H1 (cell line): ENCODE measurements around the gene TLR4. TPM values are rescaled to one million over a fixed set of nuclear protein-coding genes. Genes with fewer than 3 reads are reported as not detected.

Experiments used
- CTCF ChIA-PET: fragments of 300-600 bp; sonication (Branson Sonifier 250); formaldehyde crosslinking; loops from one replicate; lab custom pipeline; 2021; ENCODE audit not compliant: partially characterized antibody; lab: Charles Lee
- POLR2A ChIA-PET: fragments of 300-600 bp; sonication (Branson Sonifier 250); formaldehyde crosslinking; loops from one replicate; lab custom pipeline; 2021; ENCODE audit warnings: inconsistent platforms; ENCODE audit not compliant: partially characterized antibody; lab: Charles Lee
- DNase-seq, 2 experiments: peaks; one replicate each; pipeline versions ENCODE4 v3.0.0 to v3.0.0-alpha.2; 2010 to 2022; ENCODE audit warnings: low spot score in 2 of 2, low read depth in 1 of 2, mixed read lengths in 1 of 2
- FAIRE-seq: peaks from 2 replicates; lab custom pipeline; 2011; peaks lifted over from hg19 to GRCh38; lab: Jason Lieb, UNC
- H2AFZ ChIP-seq: 2 replicates; pipeline ENCODE4 v1.8.1; 2012; ENCODE audit warnings: low read length, inconsistent platforms
- H2AK5ac ChIP-seq: 2 replicates; pipeline ENCODE4 v1.6.1; 2013; ENCODE audit warnings: low read depth, low read length
- H2BK120ac ChIP-seq: replicated peaks from 2 replicates; pipeline ENCODE3; 2013; ENCODE audit warnings: low read depth, low read length, inconsistent platforms
- H2BK12ac ChIP-seq: 2 replicates; pipeline ENCODE4 v1.6.1; 2013; ENCODE audit warnings: low read depth, low read length
- H2BK15ac ChIP-seq: 2 replicates; pipeline ENCODE4 v1.6.1; 2013; ENCODE audit warnings: low read length
- H2BK20ac ChIP-seq: 2 replicates; pipeline ENCODE4 v1.6.1; 2013; ENCODE audit warnings: low read length
- H2BK5ac ChIP-seq: 2 replicates; pipeline ENCODE4 v1.6.1; 2013; ENCODE audit warnings: low read depth, low read length
- H3K14ac ChIP-seq: 2 replicates; pipeline ENCODE4 v1.6.1; 2013; ENCODE audit warnings: inconsistent platforms; ENCODE audit not compliant: insufficient read length
- H3K18ac ChIP-seq: 2 replicates; pipeline ENCODE4 v1.6.1; 2013; ENCODE audit warnings: low read length; ENCODE audit errors: extremely low read depth
- H3K23ac ChIP-seq: 2 replicates; pipeline ENCODE4 v1.6.1; 2013; ENCODE audit warnings: inconsistent platforms; ENCODE audit not compliant: insufficient read length
- H3K23me2 ChIP-seq: 2 replicates; pipeline ENCODE4 v1.6.1; 2013; ENCODE audit warnings: low read depth, low read length
- H3K27ac ChIP-seq: 2 replicates; pipeline ENCODE4 v1.6.1; 2011; ENCODE audit warnings: low read depth, low read length, inconsistent platforms
- H3K27me3 ChIP-seq, 4 experiments: replicated peaks in 1 of 4; 1 replicate in 1 of 4; 2 replicates in 3 of 4; pipeline versions ENCODE4 v1.6.1 to v1.8.1; 2011 to 2013; ENCODE audit warnings: low read length in 3 of 4, mild to moderate bottlenecking in 3 of 4, inconsistent platforms in 2 of 4, mixed read lengths in 2 of 4, moderate library complexity in 1 of 4; ENCODE audit not compliant: control insufficient read depth in 3 of 4, insufficient read depth in 3 of 4; ENCODE audit errors: extremely low read depth in 1 of 4
- H3K36me3 ChIP-seq, 4 experiments: 2 replicates each; pipeline versions ENCODE4 v1.6.1 to v1.8.1; 2011 to 2013; ENCODE audit warnings: mild to moderate bottlenecking in 4 of 4, low read length in 3 of 4, moderate library complexity in 2 of 4, control low read depth in 1 of 4, inconsistent platforms in 1 of 4; ENCODE audit not compliant: insufficient read depth in 4 of 4, control insufficient read depth in 2 of 4
- H3K4ac ChIP-seq: replicated peaks from 2 replicates; pipeline ENCODE3; 2013; ENCODE audit warnings: low read length, low read depth, mixed read lengths, inconsistent platforms; ENCODE audit not compliant: insufficient read length
- H3K4me1 ChIP-seq, 4 experiments: replicated peaks in 1 of 4; 1 replicate in 1 of 4; 2 replicates in 3 of 4; pipeline versions ENCODE4 v1.6.1 to v1.8.1; 2011 to 2013; ENCODE audit warnings: low read length in 3 of 4, inconsistent platforms in 2 of 4, mixed read lengths in 1 of 4; ENCODE audit not compliant: insufficient read depth in 4 of 4, control insufficient read depth in 3 of 4
- H3K4me2 ChIP-seq, 2 experiments: 2 replicates each; pipeline versions ENCODE4 v1.6.1 to v1.8.1; 2011 to 2013; ENCODE audit warnings: low read depth in 2 of 2, low read length in 2 of 2, control low read depth in 1 of 2, inconsistent platforms in 1 of 2, mild to moderate bottlenecking in 1 of 2; ENCODE audit not compliant: insufficient read depth in 1 of 2
- H3K4me3 ChIP-seq, 4 experiments: fragments of 200-600, 300-600 bp in 1 of 4; sonication (generic), shearing (Covaris generic), sonication (Bioruptor Twin) in 1 of 4; 2 replicates each; pipeline versions ENCODE4 v1.5.1 to v1.8.1; 2011 to 2016; ENCODE audit warnings: low read length in 4 of 4, low read depth in 3 of 4, control low read depth in 2 of 4, inconsistent platforms in 2 of 4, mild to moderate bottlenecking in 2 of 4, mixed read lengths in 1 of 4, moderate library complexity in 1 of 4; ENCODE audit not compliant: insufficient read depth in 2 of 4; ENCODE audit errors: extremely low read depth in 1 of 4
- H3K56ac ChIP-seq: replicated peaks from 2 replicates; pipeline ENCODE3; 2013; ENCODE audit warnings: low read depth, mild to moderate bottlenecking, mixed read lengths, low read length, inconsistent platforms; ENCODE audit not compliant: insufficient read length
- H3K79me1 ChIP-seq: 2 replicates; pipeline ENCODE4 v1.6.1; 2013; ENCODE audit warnings: low read depth, low read length, control low read depth
- H3K79me2 ChIP-seq, 2 experiments: 2 replicates each; pipeline versions ENCODE4 v1.6.1 to v1.8.1; 2012 to 2013; ENCODE audit warnings: low read length in 2 of 2, mild to moderate bottlenecking in 2 of 2, inconsistent platforms in 1 of 2; ENCODE audit not compliant: insufficient read depth in 2 of 2, control insufficient read depth in 1 of 2
- H3K9ac ChIP-seq, 4 experiments: replicated peaks in 1 of 4; 1 replicate in 1 of 4; 2 replicates in 3 of 4; pipeline versions ENCODE4 v1.6.1 to v1.8.1; 2011 to 2013; ENCODE audit warnings: low read depth in 3 of 4, low read length in 3 of 4, control low read depth in 2 of 4, mild to moderate bottlenecking in 2 of 4, moderate library complexity in 2 of 4, inconsistent platforms in 1 of 4; ENCODE audit errors: extremely low read depth in 1 of 4
- H3K9me3 ChIP-seq, 2 experiments: 2 replicates each; pipeline versions ENCODE4 v1.6.1 to v1.8.1; 2012 to 2013; ENCODE audit warnings: mild to moderate bottlenecking in 2 of 2, moderate library complexity in 2 of 2, control low read depth in 1 of 2, inconsistent platforms in 1 of 2, low read depth in 1 of 2, low read length in 1 of 2, mixed read lengths in 1 of 2; ENCODE audit not compliant: insufficient read depth in 2 of 2
- H4K20me1 ChIP-seq, 2 experiments: replicated peaks in 1 of 2; 2 replicates each; pipeline versions ENCODE3 to v1.8.1; 2011 to 2013; ENCODE audit warnings: inconsistent platforms in 2 of 2, low read length in 2 of 2, mild to moderate bottlenecking in 1 of 2; ENCODE audit not compliant: insufficient read depth in 2 of 2, control insufficient read depth in 1 of 2
- H4K5ac ChIP-seq: 2 replicates; pipeline ENCODE4 v1.6.1; 2013; ENCODE audit warnings: low read length, low read depth, mixed read lengths, inconsistent platforms; ENCODE audit not compliant: insufficient read length
- H4K8ac ChIP-seq: 2 replicates; pipeline ENCODE4 v1.8.0; 2013; ENCODE audit warnings: mild to moderate bottlenecking, moderate library complexity, low read length, inconsistent platforms; ENCODE audit not compliant: insufficient read depth; ENCODE audit errors: extremely low read depth
- H4K91ac ChIP-seq: replicated peaks from 2 replicates; pipeline ENCODE3; 2013; ENCODE audit warnings: low read length, mixed read lengths, inconsistent platforms; ENCODE audit not compliant: insufficient read length
- CEBPB ChIP-seq: IDR thresholded peaks from 2 replicates; pipeline ENCODE4 v1.6.1; 2012; ENCODE audit warnings: low read depth, low read length
- CHD2 ChIP-seq: IDR thresholded peaks from 2 replicates; pipeline ENCODE4 v1.6.1; 2012; ENCODE audit warnings: low read length, improper control_type of control experiment
- GTF2F1 ChIP-seq: IDR thresholded peaks from 2 replicates; pipeline ENCODE4 v1.6.1; 2012; ENCODE audit warnings: low read depth, low read length, improper control_type of control experiment, borderline replicate concordance
- RFX5 ChIP-seq: IDR thresholded peaks from 2 replicates; pipeline ENCODE4 v1.6.1; 2011; ENCODE audit warnings: low read depth, low read length, improper control_type of control experiment, borderline replicate concordance
- SIN3A ChIP-seq, 2 experiments: IDR thresholded peaks in 1 of 2; conservative IDR thresholded peaks in 1 of 2; 2 replicates each; pipeline ENCODE4 v1.6.1; 2011 to 2012; ENCODE audit warnings: low read length in 2 of 2, improper control_type of control experiment in 1 of 2, low read depth in 1 of 2, mild to moderate bottlenecking in 1 of 2
- SUZ12 ChIP-seq: fragments of 200-600 bp; sonication (generic); IDR thresholded peaks from 2 replicates; pipeline ENCODE4 v1.6.1; 2012; ENCODE audit warnings: mild to moderate bottlenecking, inconsistent platforms, low read length, moderate library complexity, mixed read lengths
- TEAD4 ChIP-seq: IDR thresholded peaks from 2 replicates; pipeline ENCODE4 v1.6.1; 2012; ENCODE audit warnings: low read depth, low read length, inconsistent platforms, mixed read lengths
- ZNF274 ChIP-seq: IDR thresholded peaks from 2 replicates; pipeline ENCODE4 v1.7.0; 2012; ENCODE audit warnings: low read length, borderline replicate concordance; ENCODE audit errors: extremely low read depth
- WGBS, 2 experiments: shearing (Covaris generic) in 1 of 2; methylation state at CpG; one replicate each; pipeline versions ENCODE4 v1.1.6 to v1.1.7; 2013 to 2015; ENCODE audit warnings: low lambda C conversion rate in 2 of 2, mixed read lengths in 2 of 2, inconsistent platforms in 1 of 2, low coverage in 1 of 2, missing lambda C conversion rate in 1 of 2; ENCODE audit not compliant: insufficient replicate concordance in 2 of 2, insufficient coverage in 1 of 2, insufficient read length in 1 of 2; ENCODE audit errors: extremely low coverage in 1 of 2, missing lambda C conversion rate in 1 of 2; 5-methylcytosine and 5-hydroxymethylcytosine counted together
- polyA plus RNA-seq, 7 experiments: library from polyadenylated mRNA; depleted of rRNA in 3 of 7; stranded (reverse) in 5 of 7; unstranded in 2 of 7; fragments of >200 nt in 5 of 7; fragments of 200-250 nt in 2 of 7; gene quantifications; 1 replicate in 5 of 7; 2 replicates in 1 of 7; 4 replicates in 1 of 7; pipeline versions ENCODE4 v1.2.1 to v1.2.3, GENCODE V29; 2011 to 2013; ENCODE audit warnings: missing spikeins in 2 of 7, mixed read lengths in 2 of 7
- total RNA-seq: library from RNA; stranded (reverse); fragmentation: NEBNext Ultra II Directional; extraction: Animal tissue kit (Norgen Biotek cat#: 25700); gene quantifications from 2 replicates; pipeline ENCODE4 v1.2.1, GENCODE V29; 2021
- TF ChIP-seq, protein P1 (sequence below): IDR thresholded peaks from 2 replicates; pipeline ENCODE4 v1.6.1; 2012; ENCODE audit warnings: low read length, inconsistent platforms

Gene TLR4
- total and polyA plus RNA-seq, 2 of the 8 experiments (the other 6 are each of a cell fraction or from before 2014, with no cell fraction given): 0.02 to 0.17 TPM

GRCh38 chr9:117696154-117696553 is 8.0 kb upstream of the TLR4 start:
- CTCF ChIA-PET: no interaction called here
- Histone ChIP-seq H2BK15ac (no peak overlapping the region), H3K9ac (no peak overlapping the region), H4K8ac (no peak overlapping the region), H2BK120ac (no peak overlapping the region), H3K27me3 (no peaks in the 10 kb centered on the region), H3K36me3 (no peaks in the 10 kb centered on the region), H3K23me2 (no peaks in the 10 kb centered on the region), H4K5ac (no peak overlapping the region), H3K14ac (no peak overlapping the region), H2BK5ac (no peak overlapping the region), H4K20me1 (no peaks in the 10 kb centered on the region), H3K27ac (no peak overlapping the region), H3K4me2 (no peak overlapping the region), H4K91ac (no peak overlapping the region)
- WGBS, 2 experiments: 94% methylated on average over 2 of the region's 2 CpGs; no CpG with 5 or more reads in 1 of the 2 experiments
- DNase-seq (no peak), FAIRE-seq (no peak)
- TF ChIP-seq CEBPB (no peak), GTF2F1 (no peak), SUZ12 (no peak), CHD2 (no peak), ZNF274 (no peak), SIN3A (conservative IDR thresholded peaks at IDR 0.05 in 1 of 2, IDR thresholded peaks at IDR 0.05 in 1 of 2; ENCODE audit: low read depth in 1 of 2, low read length in 2 of 2) (no peak), TEAD4 (no peak), RFX5 (no peak)
- TF ChIP-seq, protein P1, sequence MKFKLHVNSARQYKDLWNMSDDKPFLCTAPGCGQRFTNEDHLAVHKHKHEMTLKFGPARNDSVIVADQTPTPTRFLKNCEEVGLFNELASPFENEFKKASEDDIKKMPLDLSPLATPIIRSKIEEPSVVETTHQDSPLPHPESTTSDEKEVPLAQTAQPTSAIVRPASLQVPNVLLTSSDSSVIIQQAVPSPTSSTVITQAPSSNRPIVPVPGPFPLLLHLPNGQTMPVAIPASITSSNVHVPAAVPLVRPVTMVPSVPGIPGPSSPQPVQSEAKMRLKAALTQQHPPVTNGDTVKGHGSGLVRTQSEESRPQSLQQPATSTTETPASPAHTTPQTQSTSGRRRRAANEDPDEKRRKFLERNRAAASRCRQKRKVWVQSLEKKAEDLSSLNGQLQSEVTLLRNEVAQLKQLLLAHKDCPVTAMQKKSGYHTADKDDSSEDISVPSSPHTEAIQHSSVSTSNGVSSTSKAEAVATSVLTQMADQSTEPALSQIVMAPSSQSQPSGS: no peak
- TF ChIP-seq, all 59 proteins: peak for 0
- H2AFZ ChIP-seq: no peak overlapping the region
- H3K79me1 ChIP-seq: no peaks in the 10 kb centered on the region
- no peak overlapping the region for H3K18ac ChIP-seq
- POLR2A ChIA-PET: no interaction called here
- peaks cover 0 to 5% of the 10 kb centered on the region in 2 experiments; a peak in 1 of 4 replicates for H3K9me3 ChIP-seq
- no peak overlapping the region for H2AK5ac ChIP-seq
- no peak overlapping the region for H2BK20ac ChIP-seq
- no peak overlapping the region for H2BK12ac ChIP-seq
- H3K4me1 ChIP-seq: no peaks in the 10 kb centered on the region
- H3K79me2 ChIP-seq: no peaks in the 10 kb centered on the region
- H3K4ac ChIP-seq: no peak overlapping the region
- H3K4me3 ChIP-seq: no peak overlapping the region
- no peak overlapping the region for H3K56ac ChIP-seq
- no peak overlapping the region for H3K23ac ChIP-seq
